H1 (cell line): ENCODE measurements around the gene GNG7. TPM values are rescaled to one million over a fixed set of nuclear protein-coding genes. Genes with fewer than 3 reads are reported as not detected.

Experiments
- CEBPB ChIP-seq: IDR thresholded peaks from 2 replicates; pipeline ENCODE4 v1.6.1; 2012; ENCODE audit warnings: low read depth, low read length
- EGR1 ChIP-seq: IDR thresholded peaks from 2 replicates; pipeline ENCODE4 v1.6.1; 2011; ENCODE audit warnings: low read depth, low read length, borderline replicate concordance
- HDAC6 ChIP-seq: IDR thresholded peaks from one replicate; pipeline ENCODE4 v1.7.1; 2012; ENCODE audit warnings: low read depth, mild to moderate bottlenecking, inconsistent platforms, low read length, moderate library complexity
- TCF12 ChIP-seq: IDR thresholded peaks from 2 replicates; pipeline ENCODE4 v1.6.1; 2011; ENCODE audit warnings: low read depth, mild to moderate bottlenecking, low read length
- polyA plus RNA-seq, 7 experiments: library from polyadenylated mRNA; depleted of rRNA in 3 of 7; stranded (reverse) in 5 of 7; unstranded in 2 of 7; fragments of >200 nt in 5 of 7; fragments of 200-250 nt in 2 of 7; gene quantifications; 1 replicate in 5 of 7; 2 replicates in 1 of 7; 4 replicates in 1 of 7; pipeline versions ENCODE4 v1.2.1 to v1.2.3, GENCODE V29; 2011 to 2013; ENCODE audit warnings: missing spikeins in 2 of 7, mixed read lengths in 2 of 7
- total RNA-seq: library from RNA; stranded (reverse); fragmentation: NEBNext Ultra II Directional; extraction: Animal tissue kit (Norgen Biotek cat#: 25700); gene quantifications from 2 replicates; pipeline ENCODE4 v1.2.1, GENCODE V29; 2021

Gene GNG7
- total and polyA plus RNA-seq, 2 of the 8 experiments (the other 6 are each of a cell fraction or from before 2014, with no cell fraction given) = 2.8 to 7.8 TPM

- no peak for TF ChIP-seq EGR1
- TF ChIP-seq CEBPB = no peak
- TF ChIP-seq TCF12 = no peak
- TF ChIP-seq HDAC6 = no peak
Observed at GRCh38 chr19:2612619-2613249, 89.8 kb downstream of the GNG7 start (continued).
